ENCODE measurements around the gene VAC14. TPM values are rescaled to one million over a fixed set of nuclear protein-coding genes. Genes with fewer than 3 reads are reported as not detected.

Gene VAC14
- polyA plus RNA-seq, 3 donors = 16.8 to 27.2 (median 27.2) TPM

DNA sequence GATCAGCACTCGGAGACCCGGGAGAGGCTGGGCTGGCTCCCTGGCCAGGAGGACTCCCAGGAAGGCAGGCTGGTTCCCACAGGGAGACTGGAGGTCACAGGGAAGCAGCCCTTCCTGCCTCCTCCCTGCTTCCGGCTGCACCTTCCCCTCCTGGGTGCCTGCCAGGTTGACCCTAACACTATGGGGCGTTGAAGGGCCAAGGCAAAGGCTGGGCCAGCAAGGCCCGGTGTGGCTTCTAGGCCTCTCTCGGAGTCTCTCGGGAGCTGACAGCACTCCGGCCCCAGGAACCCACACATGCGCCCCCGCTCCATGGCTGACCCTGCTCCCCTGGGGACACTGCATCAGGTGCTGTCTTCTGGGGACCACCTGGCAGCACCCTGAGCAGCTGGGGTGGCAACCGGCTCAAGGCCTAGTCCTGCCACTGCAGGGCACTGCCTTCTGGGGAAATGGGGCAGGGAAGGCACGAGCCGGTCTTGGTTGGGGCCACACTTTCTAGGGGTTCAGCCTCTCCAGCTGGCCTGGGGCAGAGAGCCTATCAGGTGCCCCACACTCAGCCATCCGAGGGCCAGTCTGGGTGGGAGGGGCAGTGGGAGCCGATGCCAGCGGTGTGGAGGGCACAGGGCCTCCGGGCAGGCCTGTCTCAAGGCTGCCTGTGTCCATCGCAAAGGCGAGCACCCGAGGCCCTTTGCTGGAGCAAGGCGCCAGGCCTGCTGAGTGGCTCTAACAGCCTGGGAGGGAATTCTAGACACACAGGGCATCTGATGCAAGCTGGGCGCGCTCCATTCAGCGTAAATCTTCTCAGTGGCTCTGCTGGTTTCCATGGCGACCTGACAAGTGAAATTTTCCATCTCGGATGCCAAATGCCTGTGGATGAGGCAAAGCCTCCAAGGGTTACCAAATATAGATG lies 109.5 kb downstream of the VAC14 start:
- 79 to 92% (median 84%) methylated on average over 25 to 26 of the region's 26 CpGs for WGBS, 3 donors
- peak overlapping the region; percentile 60 for H3K27ac ChIP-seq (ENCODE audit: low read depth, low read length)

DNA sequence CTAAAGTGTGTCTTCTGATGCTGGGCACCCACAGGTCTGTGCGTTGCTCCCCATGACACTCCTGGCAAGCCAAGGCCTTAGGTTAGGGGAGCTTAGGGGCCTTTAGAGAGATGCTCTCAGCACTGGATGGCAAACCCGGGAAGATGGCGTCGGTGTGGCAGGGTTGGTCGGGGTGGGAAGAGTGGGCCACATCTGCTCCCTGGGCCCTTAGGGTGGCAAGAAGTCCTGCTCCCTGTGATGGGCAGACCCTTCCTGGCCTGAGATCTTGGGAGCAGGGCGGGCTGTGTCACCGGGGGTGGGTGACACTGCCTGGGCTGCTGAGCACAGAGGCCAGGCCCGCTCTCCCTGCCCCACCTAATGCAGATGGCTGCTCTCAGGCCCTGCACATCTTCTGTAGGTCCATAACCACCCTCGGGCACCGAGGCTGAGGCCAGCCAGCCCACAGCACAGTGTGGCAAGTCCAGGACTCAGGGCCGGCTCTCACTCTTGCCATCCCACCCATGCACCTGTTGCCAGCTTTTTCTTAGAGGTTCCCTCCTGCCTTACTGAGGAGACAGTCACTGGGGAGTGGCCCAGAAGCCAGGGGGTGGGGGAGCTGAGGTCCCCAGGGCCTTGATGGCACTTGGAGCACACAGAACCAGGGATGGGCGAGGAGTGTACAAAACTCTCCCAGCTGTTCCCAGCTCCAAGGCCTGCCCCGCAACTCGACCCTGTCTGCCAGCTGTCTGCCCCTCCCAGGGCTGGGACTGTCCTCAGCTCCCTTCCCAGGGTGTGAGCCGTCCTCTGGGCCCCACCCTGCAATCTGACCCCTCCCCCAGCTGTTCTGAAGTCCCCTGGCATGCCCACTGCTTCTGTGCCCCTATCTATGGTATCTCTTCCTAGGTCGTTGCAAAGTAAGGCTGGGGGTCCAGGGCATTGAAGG lies 110.7 kb downstream of the VAC14 start:
- H3K27ac ChIP-seq (ENCODE audit: low read depth, low read length) = no peak overlapping the region
- WGBS, 3 donors = 85 to 90% (median 88%) methylated on average over 14 to 16 of the region's 16 CpGs

DNA sequence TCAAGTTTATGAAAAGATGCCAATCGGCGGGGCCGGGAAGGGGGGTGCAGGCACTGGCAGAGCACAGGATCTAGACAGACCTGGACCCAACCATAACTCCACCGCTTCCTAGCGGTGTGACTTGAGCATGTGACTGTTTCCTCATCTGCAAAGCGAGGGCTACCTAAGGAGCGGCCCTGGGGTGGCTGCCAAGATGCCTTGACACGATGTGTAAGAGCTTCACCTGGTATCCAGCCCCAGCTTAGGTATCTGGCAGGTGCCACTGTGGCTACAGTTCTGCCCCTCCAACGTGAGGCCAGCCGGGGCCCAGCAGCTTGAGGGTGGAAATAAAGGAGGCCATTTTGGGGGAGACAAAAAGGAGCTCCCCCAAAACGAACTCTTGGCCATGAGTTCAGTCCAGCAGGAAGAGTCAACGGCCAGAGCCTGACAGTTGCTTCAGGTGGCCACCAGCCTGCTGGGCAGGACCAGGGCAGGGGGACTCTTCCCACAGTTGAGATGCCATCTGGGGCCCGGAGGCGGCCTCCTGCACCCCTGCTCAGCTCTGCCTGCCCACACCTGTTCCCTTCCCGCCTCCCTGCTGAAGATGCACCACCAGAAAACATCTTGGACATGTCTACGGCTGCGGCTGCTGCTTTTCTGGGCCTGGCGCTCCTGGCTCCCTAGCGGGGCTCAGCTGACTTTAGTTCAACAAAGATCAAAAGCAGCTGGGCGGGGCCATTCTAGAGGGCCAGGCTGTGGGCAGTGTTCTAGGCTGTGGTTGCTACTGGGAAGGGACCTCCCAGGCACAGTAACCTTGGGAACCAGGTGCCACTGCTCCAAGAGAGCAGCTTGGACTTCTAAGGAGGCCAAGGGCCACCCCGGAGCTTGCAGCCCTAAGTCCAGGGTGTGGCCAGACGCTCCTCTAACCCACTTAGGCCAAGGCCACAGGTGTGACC lies 111.7 kb downstream of the VAC14 start:
- 79 to 90% (median 89%) methylated on average over 22 of the region's 22 CpGs for WGBS, 3 donors
- no peak overlapping the region for H3K27ac ChIP-seq (ENCODE audit: low read depth, low read length)

DNA sequence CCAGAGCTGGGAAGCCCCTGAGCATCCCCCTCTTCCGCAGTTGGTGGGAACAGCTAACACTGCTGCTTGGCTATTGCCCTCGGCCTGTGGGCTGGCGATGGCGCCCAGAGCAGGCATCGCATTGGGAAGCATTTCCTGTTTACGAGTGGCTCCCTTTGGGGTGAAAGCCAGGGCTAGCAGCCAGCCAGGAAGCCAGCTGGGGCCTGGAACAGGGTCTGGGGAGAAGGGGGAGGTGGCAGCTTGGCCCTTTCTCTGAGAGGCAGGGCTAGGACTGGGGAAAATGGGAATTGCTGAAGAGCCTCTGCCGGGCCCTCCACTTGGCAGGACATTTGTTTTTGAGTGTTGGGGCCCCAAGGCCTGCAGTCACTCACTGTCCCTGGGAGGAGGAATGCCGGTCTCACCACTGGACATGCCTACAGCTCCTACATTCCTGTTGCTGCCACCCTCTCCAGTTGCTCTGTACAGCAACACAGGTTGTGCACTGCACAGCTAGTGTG lies 112.7 kb downstream of the VAC14 start:
- H3K27ac ChIP-seq (ENCODE audit: low read depth, low read length) = peak overlapping the region; percentile 26
- 37 to 55% (median 51%) methylated on average over 8 of the region's 8 CpGs for WGBS, 3 donors

DNA sequence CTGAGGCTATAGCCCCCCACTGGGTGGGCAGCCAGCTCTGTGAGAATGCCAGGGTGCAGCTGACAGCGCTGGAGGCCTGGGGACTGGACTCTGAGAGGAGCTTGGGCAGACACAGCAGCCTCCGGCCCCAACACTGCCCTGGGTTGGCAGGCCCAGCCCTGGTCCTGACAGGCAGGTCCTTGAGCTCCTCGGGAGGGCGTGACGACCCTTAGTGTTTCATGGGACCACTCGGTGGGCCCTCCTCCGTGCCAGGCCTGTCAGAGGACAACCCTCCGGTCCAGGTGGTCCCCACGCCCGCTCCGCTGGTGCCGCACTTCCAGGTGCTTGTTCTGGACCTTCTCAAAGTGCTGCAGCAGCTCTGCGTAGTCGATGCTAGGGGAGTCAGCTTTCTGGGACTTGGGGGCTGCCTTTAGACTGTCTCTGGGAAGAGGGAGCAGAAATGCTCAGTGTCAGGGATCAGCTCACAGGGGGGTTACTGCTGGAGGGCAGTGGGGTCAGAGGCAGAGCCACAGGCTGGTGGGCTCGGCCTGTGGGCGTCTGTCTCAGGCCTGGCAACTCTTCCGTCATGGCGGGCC lies 113.2 kb downstream of the VAC14 start:
- 80 to 85% (median 84%) methylated on average over 17 to 18 of the region's 18 CpGs for WGBS, 3 donors

DNA sequence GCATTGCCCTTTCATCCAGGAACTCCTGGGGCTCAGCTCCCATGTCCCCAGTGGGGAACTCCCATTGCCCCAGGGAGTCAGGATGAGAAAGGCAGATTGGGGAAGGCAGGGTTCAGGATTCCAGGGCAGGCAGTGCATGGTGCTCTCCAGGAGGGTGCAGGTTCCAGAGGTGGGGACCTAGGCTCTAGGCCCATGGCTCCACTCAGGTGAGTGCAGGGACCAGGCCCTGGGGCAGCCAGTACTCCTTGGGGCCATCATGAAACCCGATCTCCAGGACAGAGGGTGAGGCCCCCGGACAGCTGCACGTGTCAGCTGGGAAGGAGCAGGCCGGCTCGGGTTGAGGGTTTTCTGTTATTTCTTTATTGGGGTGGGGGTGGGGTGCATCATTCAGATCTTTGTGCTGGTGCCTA lies 113.9 kb downstream of the VAC14 start:
- no peak overlapping the region for H3K27ac ChIP-seq (ENCODE audit: low read depth, low read length)
- 53 to 72% (median 70%) methylated on average over 5 of the region's 5 CpGs for WGBS, 3 donors

More for the DNA sequence above, 113.2 kb downstream of the VAC14 start:
- H3K27ac ChIP-seq (ENCODE audit: low read depth, low read length) = peak overlapping the region; percentile 26

DNA sequence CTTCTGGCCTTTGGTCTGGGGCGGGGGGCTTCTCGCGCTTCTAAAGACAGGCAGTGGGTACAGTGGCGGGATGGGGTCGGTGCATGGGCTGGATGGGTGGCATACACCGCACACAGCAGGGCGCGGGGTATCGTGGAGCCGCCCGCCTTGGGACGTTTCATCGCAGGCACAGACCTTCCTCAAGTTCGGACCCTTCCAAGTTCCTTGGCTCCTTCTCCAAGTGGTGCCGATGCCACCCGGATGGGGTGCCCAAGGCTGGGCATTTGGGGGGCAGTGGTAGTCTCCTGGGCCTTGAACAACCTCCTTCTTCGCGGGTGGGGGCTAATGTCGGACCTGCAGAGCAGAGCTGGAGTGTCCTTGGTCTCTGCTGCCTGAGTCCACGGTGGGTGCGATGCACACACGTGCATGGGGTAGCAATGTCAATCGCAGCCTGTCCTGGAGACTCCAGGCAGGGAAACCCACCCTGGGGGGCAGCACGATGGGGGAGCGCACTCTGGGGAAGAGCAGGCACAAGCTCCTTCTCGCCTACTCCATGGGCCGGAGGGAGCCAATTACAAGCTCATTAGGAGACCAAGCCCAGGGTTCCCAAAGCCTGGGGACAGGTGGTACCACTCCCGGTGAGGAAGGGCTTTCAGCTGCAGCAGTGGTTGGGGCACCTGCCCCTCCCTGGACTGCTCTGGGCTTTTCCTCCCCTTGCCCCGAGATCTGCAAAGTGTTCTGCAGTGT lies 114.4 kb downstream of the VAC14 start:
- H3K27ac ChIP-seq (ENCODE audit: low read depth, low read length) = no peak overlapping the region

DNA sequence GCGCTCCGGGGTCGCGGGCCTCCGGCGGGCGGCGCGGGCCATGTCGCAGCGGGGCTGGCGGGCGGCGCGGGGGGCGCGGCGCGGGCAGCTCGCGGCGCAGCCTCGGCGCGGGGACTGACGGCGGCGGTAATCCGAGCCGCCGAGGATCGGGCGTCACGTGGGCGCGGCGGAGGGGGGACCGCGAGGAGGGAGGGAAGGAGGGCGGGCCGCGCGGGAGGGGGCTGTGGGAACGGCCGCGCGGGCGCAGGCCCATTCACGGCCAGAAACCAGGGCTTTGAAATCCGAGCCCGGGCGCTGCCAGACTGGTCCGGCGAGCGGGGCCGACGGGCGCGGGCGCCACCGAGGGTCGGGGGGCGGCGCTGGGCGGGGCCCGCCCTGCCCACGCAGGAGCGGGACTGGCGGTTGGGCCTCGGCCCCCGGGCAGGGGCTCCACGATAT lies 115.0 kb downstream of the VAC14 start, which contains the start of gene MTSS2:
Gene MTSS2 (minus strand): TSS at position 116 of the 438 bp plus-strand sequence. CDS start 262 bp downstream, outside the sequence.
- WGBS, 3 donors = 0% methylated on average over 29 to 72 of the region's 72 CpGs
- no peak within 1 kb of the TSS for H3K27ac ChIP-seq (ENCODE audit: low read depth, low read length)

More for the DNA sequence above, 114.4 kb downstream of the VAC14 start:
- 55 to 59% (median 59%) methylated on average over 24 to 29 of the region's 29 CpGs for WGBS, 3 donors

DNA sequence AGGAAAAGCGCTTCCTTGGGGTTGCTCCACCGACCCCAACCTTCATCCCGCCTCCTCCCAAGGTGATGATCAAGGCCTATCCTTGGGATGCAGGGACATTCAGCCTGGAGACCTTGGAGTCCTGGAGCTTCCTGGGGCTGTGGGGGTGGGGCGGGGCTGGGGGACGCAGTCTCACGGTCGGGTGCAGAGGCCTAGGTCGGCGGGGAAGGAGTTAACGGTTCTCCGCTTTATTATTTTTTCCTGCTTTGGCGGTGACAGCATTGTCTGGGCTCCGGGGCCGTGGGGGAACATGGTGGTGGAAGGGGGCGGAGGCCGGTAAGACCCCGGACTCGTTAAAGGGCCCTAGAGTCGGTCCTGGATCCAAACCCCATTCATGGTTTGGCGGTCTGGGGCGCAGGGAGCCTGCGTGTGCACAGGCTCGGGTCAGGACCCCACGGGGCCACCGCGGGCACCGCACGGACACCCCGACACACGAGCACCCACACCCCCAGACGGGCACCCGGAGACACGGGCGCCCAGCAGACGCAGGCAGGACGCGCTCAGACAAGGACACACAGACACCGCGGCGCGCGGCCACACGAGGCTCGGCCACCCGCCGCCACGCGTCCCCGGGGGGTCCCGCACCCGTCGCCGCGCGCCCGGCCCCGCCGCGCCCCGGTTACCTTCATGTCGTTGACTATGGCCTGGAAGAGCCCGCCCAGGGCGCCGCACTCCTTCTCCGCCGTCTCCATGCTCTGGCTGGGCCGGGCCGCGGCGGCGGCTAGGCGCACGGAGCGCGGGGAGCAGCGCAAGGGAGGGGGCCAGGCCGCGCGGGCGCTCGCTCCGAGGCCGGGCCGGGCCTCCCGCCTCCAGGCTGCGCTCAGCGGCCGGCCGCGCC lies 115.7 kb downstream of the VAC14 start:
- no peak overlapping the region for H3K27ac ChIP-seq (ENCODE audit: low read depth, low read length)
- WGBS, 3 donors = 2 to 3% (median 3%) methylated on average over 65 to 90 of the region's 90 CpGs

DNA sequence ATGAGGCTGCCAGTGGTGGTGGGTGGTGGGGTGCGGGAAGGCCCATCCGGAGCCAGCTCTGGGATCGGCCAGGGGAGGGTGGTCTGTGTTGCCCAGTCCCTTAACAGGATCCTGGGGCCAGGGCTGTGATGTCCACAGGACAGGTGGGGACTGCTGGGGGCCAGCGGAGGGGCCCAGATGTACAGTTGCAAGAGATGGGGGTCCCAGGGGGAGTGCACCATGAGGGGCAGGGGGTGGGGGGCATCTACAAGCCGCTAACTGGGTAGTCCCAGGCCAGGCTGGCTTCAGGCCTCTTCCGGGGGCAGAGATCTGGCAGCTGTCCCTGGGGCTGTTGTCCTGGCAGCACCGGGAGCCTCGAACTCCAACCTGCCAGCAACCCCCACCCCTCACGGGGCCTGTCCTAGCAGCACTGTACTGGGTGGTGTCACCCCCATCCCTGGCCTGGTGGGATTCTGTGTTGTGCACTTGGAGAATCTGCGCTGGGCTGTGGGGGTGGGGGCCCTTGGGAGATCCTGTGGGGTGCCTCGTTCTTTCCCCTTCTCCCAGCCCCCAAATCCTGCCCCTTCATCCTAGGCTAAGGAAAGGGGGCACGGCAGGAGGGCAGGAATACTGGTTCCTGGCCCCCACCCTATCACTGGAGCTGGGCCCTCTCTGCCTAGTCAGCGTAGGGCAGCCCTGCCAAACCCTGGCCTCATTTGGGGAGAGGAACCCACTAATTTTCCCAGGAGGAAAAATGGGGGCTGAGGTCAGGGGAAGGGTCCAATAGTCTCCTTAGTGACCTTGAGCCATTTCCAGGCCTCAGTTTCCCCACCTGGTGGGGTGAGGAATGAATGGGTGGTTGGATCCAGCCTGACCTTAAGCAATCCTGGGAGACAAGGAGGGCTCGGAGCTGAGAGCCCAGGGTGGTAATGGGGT lies 116.6 kb downstream of the VAC14 start:
- H3K27ac ChIP-seq (ENCODE audit: low read depth, low read length) = no peak overlapping the region
- 55 to 78% (median 67%) methylated on average over 12 to 14 of the region's 14 CpGs for WGBS, 3 donors

DNA sequence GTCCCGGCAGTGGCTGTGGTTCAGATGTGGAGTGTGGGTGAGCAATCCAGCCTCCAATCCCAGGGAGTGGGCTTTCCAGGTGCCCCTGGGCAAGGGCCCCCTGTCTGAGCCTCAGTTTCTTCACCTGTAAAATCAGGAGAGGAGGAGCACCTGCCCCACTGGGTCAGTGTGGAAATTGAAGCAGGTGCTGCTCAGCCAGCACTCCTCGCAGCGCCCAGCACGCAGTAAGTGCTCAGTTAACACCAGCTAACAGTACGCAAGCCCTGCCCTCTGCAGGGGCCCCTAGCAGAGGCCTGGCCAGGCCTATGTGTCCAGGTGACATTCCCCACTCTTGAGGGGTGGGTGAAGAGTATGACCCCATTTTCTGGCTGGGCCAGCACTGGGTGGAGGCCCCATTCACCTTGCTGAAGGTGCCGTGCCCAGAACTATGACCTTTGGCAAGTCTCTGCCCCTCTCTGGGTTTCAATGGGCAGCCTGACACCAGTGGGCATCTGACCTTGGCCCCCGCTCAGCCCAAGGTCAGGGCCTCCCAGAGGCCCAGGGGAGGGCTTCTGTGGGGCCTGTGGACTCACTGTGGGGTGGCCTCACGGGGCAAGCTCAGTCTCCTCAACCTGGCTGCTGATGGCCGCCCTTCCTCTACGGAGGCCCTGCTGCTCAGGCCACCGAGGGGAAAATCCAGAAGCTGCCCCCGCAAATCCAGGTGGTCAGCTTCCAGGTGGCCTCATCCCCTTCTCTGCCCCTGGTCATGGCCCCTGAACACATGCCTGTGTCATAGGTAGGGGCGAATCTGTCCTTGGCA lies 117.6 kb downstream of the VAC14 start:
- no peak overlapping the region for H3K27ac ChIP-seq (ENCODE audit: low read depth, low read length)
- 91 to 94% (median 94%) methylated on average over 12 to 13 of the region's 13 CpGs for WGBS, 3 donors

DNA sequence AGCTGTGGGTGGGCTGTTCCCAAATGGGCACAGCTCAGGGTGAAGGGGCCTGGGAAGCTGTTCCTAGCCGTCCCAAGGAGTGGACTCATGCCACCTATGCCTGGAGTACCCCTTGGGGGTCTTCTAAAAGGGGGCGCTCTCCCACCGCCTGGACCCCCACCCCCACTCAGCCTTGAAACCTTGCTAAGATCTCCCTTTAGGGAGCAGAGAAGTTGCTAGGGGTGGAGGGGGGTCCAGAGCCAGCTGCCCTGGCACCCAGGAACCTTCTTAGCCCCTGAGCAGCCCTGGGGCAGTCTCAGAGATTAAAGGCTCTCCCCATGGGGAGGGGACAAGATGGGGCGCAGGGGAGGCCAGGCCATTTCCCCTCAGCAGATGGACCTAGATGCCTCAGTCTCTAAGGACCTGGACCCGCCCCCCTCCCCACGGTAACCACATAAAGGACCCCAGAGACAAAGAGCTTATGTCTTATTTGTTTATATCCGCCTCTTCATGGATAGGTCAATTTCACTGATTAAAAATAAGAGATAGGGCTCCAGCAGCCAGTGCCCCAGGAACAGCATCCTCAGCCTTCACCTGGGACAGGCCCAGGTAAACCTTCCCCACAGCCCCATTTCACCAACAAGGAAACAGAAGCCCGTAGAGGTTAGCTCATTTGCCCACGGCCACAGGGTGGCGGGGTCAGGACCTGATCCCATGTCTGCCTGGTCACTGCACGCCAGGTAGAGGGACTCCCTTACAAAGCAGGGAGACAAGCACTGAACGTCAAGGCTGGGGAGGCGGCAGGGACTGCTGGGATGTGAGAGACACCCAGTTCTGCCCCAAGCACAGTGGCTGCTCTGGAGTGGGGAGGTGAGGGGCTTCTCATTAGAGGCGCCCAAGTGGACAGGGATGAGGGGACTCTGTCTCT lies 118.5 kb downstream of the VAC14 start:
- WGBS, 3 donors = 75 to 84% (median 76%) methylated on average over 14 of the region's 14 CpGs
- no peak overlapping the region for H3K27ac ChIP-seq (ENCODE audit: low read depth, low read length)

All from adipose tissue (tissue), 3 donors.